GM21447 (cell line): Measurements from ENCODE around the gene COX6A1.
"Not testable (repeated sequence)": the region's sequence is repeated elsewhere in the genome, so short reads cannot be mapped to it uniquely, and the experiment has no call there.

Source experiments
- ATAC-seq: cut with Tn5 transposase; IDR thresholded peaks from one replicate; pipeline ENCODE4 v1.9.1; 2021; ENCODE audit not compliant: unreplicated experiment

Gene COX6A1

GRCh38 chr12:120425797-120426196 lies 12.1 kb upstream of the COX6A1 start:
- no peak for ATAC-seq

GRCh38 chr12:120428597-120429229 lies 9.2 kb upstream of the COX6A1 start:
- ATAC-seq: no peak

GRCh38 chr12:120429368-120429767 lies 8.5 kb upstream of the COX6A1 start:
- no peak for ATAC-seq

DNA sequence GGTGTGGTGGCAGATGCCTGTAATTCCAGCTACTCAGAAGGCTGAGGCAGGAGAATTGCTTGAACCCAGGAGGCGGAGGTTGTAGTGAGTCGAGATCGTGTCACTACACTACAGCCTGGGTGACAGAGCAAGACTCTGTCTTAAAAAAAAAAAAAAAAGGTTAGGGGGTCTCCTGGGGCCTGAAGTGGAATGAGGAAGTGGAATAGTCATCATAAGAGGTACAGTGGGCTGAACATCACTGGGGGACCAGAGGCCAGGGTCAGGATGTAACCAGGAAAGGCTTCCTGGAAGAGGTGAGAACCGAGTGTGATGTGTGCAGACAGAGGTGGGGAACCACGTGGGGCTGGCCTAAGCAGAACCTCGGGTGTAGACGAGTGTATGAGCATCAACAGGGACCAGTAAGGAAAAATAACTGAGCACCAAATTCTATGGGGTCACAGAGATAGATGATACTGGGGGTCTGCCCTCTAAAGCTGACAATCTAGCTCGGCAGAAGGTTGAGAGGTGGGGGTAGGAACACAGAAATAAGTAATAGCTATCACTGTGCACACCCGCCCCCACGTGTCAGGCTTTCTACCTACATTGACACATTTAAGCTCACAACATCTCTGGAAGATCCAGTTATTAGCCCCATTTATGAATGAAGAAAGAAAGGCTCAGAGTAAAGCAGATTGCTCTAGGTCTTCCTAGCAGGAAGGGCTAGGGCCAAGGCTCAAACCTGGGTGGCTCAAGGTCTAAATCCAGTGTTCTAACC lies 5.0 kb upstream of the COX6A1 start:
- ATAC-seq: no peak

- peak; percentile 5 for ATAC-seq
Measured at GRCh38 chr12:120438495-120439198, 734 bp downstream of the COX6A1 start.

- peak; percentile 32 for ATAC-seq
Measured at GRCh38 chr12:120439646-120440247, 1.8 kb downstream of the COX6A1 start.

GRCh38 chr12:120444676-120445075 lies 6.8 kb downstream of the COX6A1 start:
- ATAC-seq: no peak

DNA sequence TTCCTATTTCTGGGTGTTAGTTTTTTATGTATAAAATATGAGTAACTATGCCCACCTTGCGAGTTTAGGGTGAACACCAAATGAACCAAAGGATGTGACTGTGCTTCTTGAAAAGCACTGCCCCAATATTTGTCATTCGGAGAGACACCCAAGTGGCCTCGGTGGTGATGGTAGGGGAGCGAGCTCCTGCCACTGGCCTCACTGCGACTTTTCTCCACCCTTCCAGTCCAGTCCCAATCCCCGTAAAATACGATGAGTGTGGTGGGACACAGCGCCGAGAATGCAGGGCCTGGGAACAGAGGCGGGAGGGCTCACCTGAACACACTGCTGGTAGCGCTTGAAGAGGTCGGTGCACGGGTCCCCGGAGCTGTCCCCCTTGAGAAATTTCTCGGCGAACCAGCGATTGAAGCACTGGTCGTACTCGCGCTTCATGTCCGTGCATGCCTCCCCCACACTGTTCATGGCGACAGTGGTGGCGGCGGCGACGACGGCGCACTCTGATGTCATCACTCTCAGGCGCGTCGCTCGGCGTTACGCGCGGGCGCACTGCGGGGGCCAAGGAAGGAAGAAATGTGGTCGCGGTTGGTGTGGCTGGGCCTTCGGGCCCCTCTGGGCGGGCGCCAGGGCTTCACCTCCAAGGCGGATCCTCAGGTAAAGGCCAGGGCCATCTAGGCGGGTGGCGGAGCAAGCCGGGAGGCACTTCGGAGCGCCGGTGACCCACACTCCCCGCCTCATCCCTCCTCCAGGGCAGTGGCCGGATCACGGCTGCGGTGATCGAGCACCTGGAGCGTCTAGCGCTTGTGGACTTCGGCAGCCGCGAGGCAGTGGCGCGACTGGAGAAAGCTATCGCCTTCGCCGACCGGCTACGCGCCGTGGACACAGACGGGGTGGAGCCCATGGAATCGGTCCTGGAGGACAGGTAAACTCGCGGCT lies 8.3 kb downstream of the COX6A1 start, which contains the start of the genes GATC and TRIAP1:
Gene GATC (plus strand): TSS at position 534 of the 933 bp plus-strand sequence. CDS start 37 bp downstream, at position 571.
Gene TRIAP1 (minus strand): TSS at position 474 of the 933 bp plus-strand sequence. CDS start 12 bp downstream, at position 462.
- ATAC-seq: peak; percentile 89

- ATAC-seq: not testable (repeated sequence)
Measured at GRCh38 chr12:120446844-120447178, 8.9 kb downstream of the COX6A1 start.

DNA sequence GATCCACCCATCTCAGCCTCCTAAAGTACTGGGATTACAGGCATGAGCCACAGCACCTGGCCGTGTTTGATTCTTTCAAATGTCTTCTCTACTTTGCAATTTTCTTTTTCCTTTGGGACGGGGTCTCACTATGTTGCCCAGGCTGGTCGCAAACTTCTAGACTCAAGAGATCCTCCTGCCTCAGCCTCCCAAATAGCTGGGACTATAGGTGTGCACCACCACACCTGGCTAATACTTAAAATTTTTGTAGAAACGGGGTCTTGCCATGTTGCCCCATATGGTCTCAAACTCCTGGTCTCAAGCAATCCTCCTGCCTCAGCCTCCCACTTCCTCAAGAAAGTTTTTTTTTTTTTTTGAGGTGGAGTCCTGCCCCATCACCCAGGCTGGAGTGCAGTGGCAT lies 10.1 kb downstream of the COX6A1 start:
- ATAC-seq: no peak

GRCh38 chr12:120452524-120452923 lies 14.6 kb downstream of the COX6A1 start:
- ATAC-seq: not testable (repeated sequence)

- no peak for ATAC-seq
Measured at GRCh38 chr12:120453060-120453750, 15.3 kb downstream of the COX6A1 start.

GRCh38 chr12:120453977-120454376 lies 16.1 kb downstream of the COX6A1 start:
- no peak for ATAC-seq

DNA sequence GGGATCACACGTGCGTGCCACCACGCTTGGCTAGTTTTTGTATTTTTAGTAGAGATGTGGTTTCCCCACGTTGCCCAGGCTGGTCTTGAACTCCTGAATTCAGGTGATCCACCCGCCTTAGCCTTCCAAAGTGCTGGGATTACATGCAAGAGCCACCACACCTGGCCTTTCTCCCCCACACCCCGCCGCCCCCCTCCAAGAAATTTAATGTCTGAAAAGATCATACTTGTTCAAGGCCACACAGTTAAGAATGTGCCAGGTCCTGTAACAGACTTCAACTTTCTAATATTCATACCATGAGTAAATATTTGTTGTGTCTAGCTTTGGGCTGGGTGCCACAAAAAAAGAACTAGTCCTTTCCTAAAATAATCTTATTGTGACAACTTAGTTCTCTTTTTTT lies 17.4 kb downstream of the COX6A1 start:
- ATAC-seq: no peak

GRCh38 chr12:120457133-120457532 lies 19.2 kb downstream of the COX6A1 start:
- no peak for ATAC-seq

- ATAC-seq: no peak
Measured at GRCh38 chr12:120460157-120460556, 22.2 kb downstream of the COX6A1 start.

DNA sequence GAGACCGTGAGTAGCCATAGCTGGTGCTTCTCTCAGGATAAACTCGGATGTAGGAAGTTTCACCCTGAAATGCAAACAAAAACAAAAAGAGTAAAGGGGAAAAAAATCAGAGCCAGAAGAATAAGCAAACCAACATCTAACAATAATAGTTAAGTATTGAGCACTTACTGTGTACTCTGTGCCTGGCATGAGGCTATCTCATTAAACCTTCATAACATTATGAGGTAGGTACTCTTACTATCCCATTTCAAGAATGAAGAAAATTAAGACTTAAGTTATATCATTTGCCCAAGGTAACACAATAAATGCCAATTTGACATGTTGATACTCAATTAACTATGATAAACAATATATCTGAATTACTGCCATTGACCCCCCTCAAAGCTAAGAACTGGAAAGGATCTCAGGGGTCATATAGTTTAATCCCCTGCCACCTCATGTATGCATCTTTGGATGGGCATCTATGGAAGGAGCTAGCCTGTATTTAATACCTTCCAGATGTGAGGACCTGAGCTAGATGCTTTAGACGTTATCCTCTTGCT lies 24.3 kb downstream of the COX6A1 start:
- ATAC-seq: no peak

GRCh38 chr12:120463712-120464111 lies 25.8 kb downstream of the COX6A1 start:
- ATAC-seq: no peak

GRCh38 chr12:120465756-120466155 lies 27.8 kb downstream of the COX6A1 start:
- ATAC-seq: no peak
